PC-3 (cell line): Measurements from ENCODE around the gene MAP3K3. TPM values are rescaled to one million over a fixed set of nuclear protein-coding genes. Genes with fewer than 3 reads are reported as not detected.

Experiments used
- ATAC-seq: fragments of 200-7000 bp; cut with Tn5 transposase; 2 replicates; pipeline ENCODE4 v1.9.1; 2020; ENCODE audit warnings: mild to moderate bottlenecking, moderate library complexity
- BruUV-seq: library from RNA; stranded (reverse); fragments of 400-500 nt; replicated peaks from 2 replicates; lab custom pipeline; 2021; lab: Mats Ljungman, UMichigan
- CTCF ChIA-PET: fragments of 300-600 bp; sonication (Branson Sonifier 250); formaldehyde crosslinking; loops from one replicate; lab custom pipeline; 2022; ENCODE audit warnings: antibody characterized with exemption; lab: Charles Lee
- POLR2A ChIA-PET: fragments of 300-600 bp; sonication (Branson Sonifier 250); formaldehyde crosslinking; loops from one replicate; lab custom pipeline; 2022; ENCODE audit warnings: antibody characterized with exemption; ENCODE audit not compliant: unreplicated experiment; lab: Charles Lee
- DNase-seq: peaks from one replicate; pipeline ENCODE4 v3.0.0-alpha.2; 2015
- H2AFZ ChIP-seq: fragments of 300-600 bp; sonication (generic); 2 replicates; pipeline ENCODE4 v1.6.0; 2016; ENCODE audit warnings: antibody characterized with exemption, low read length
- H3F3A ChIP-seq: fragments of 300-600 bp; sonication (generic); one replicate; pipeline ENCODE4 v1.6.0; 2017; ENCODE audit warnings: antibody characterized with exemption, low read length, control low read depth, mild to moderate bottlenecking; ENCODE audit not compliant: unreplicated experiment
- H3K27ac ChIP-seq: fragments of 300-600 bp; sonication (generic); 2 replicates; pipeline ENCODE4 v1.5.1; 2016; ENCODE audit warnings: mild to moderate bottlenecking, low read length
- H3K27me3 ChIP-seq: fragments of 300-600 bp; sonication (generic); 2 replicates; pipeline ENCODE4 v1.6.1; 2016; ENCODE audit warnings: low read length, mixed read lengths
- H3K36me3 ChIP-seq: fragments of 300-600 bp; sonication (generic); 2 replicates; pipeline ENCODE4 v1.6.1; 2016; ENCODE audit warnings: low read depth, mixed run types, low read length, mixed read lengths
- H3K4me1 ChIP-seq: fragments of 300-600 bp; sonication (generic); 2 replicates; pipeline ENCODE4 v1.5.1; 2016; ENCODE audit warnings: low read length; ENCODE audit not compliant: insufficient read depth
- H3K4me2 ChIP-seq: fragments of 300-600 bp; sonication (generic); 2 replicates; pipeline ENCODE4 v1.6.0; 2016; ENCODE audit warnings: low read length
- H3K4me3 ChIP-seq: fragments of 300-600 bp; sonication (generic); 2 replicates; pipeline ENCODE4 v1.5.1; 2016; ENCODE audit warnings: mild to moderate bottlenecking, low read length, mixed read lengths
- H3K79me2 ChIP-seq: fragments of 300-600 bp; sonication (generic); 2 replicates; pipeline ENCODE4 v1.6.1; 2017; ENCODE audit warnings: low read length, mixed read lengths
- H3K9ac ChIP-seq: fragments of 300-600 bp; sonication (generic); 2 replicates; pipeline ENCODE4 v1.6.0; 2016; ENCODE audit warnings: mild to moderate bottlenecking, low read length
- H3K9me2 ChIP-seq: fragments of 300-600 bp; sonication (generic); replicated peaks from 2 replicates; pipeline ENCODE4 v1.6.1; 2016; ENCODE audit warnings: mixed run types, low read length, mixed read lengths
- H3K9me3 ChIP-seq: fragments of 300-600 bp; sonication (generic); 2 replicates; pipeline ENCODE4 v1.6.1; 2016; ENCODE audit warnings: low read length, mixed read lengths
- H4K20me1 ChIP-seq: fragments of 300-600 bp; sonication (generic); 2 replicates; pipeline ENCODE4 v1.6.1; 2016; ENCODE audit warnings: low read length, mixed read lengths
- EZH2 ChIP-seq: fragments of 300-600 bp; sonication (generic); IDR thresholded peaks from one replicate; pipeline ENCODE4 v1.6.1; 2017; ENCODE audit warnings: antibody characterized with exemption, mild to moderate bottlenecking, low read length; ENCODE audit not compliant: unreplicated experiment
- EZH2phosphoT487 ChIP-seq: fragments of 300-600 bp; sonication (generic); IDR thresholded peaks from 2 replicates; pipeline ENCODE4 v1.6.1; 2018; ENCODE audit warnings: mild to moderate bottlenecking, antibody characterized with exemption, low read length, borderline replicate concordance
- intact Hi-C: fragments of 100-400 bp; cut with micrococcal nuclease; formaldehyde crosslinking; loops from 2 replicates; pipeline ENCODE4 v1.9.0; 2023
- total RNA-seq: library from RNA; depleted of rRNA; stranded (reverse); fragments of >200 nt; gene quantifications from 2 replicates; pipeline ENCODE4 v1.2.3, GENCODE V29; 2014
- TF ChIP-seq, protein P1 (sequence below): fragments of 300-600 bp; sonication (generic); conservative IDR thresholded peaks from 2 replicates; pipeline ENCODE4 v1.5.1; 2017; ENCODE audit warnings: antibody characterized with exemption, low read depth, mild to moderate bottlenecking, low read length

Gene MAP3K3
- total RNA-seq, 1 experiment from 2014 or later: 27.1 TPM

DNA sequence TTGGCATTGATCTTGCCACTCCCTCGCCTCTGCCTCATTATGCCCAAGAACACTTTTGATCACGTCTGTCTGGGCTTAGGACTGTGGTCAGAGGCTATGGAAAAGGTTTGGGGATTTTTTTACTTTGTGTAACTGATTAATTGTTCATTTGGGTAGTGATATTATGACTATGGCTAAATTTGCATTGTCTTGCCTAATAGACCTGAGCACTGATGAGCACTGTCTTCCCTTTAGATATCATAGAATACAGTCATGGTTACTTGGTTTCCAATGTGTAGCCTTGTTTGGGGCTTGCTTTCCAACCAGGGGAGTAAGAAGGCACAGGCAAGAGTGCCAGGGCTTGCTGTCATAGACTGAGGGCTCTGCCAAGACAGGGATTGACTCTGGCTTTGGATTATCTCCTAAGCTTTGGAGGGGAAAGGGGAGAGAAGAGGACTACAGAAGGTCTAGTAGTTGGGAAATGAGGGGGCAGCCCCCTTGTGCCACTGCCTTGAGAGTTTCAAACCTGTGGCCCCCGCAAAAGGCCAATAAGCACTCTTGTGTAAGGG lies 64.0 kb downstream of the MAP3K3 start:
- TF ChIP-seq EZH2phosphoT487 (no peak), EZH2 (no peak)
- TF ChIP-seq, protein P1, sequence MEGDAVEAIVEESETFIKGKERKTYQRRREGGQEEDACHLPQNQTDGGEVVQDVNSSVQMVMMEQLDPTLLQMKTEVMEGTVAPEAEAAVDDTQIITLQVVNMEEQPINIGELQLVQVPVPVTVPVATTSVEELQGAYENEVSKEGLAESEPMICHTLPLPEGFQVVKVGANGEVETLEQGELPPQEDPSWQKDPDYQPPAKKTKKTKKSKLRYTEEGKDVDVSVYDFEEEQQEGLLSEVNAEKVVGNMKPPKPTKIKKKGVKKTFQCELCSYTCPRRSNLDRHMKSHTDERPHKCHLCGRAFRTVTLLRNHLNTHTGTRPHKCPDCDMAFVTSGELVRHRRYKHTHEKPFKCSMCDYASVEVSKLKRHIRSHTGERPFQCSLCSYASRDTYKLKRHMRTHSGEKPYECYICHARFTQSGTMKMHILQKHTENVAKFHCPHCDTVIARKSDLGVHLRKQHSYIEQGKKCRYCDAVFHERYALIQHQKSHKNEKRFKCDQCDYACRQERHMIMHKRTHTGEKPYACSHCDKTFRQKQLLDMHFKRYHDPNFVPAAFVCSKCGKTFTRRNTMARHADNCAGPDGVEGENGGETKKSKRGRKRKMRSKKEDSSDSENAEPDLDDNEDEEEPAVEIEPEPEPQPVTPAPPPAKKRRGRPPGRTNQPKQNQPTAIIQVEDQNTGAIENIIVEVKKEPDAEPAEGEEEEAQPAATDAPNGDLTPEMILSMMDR: no peak
- Histone ChIP-seq H3K4me3 (no peak overlapping the region), H3K36me3 (peaks cover 3% of the 10 kb centered on the region; the same call in 1 of the 2 replicates), H3K4me1 (no peaks in the 10 kb centered on the region), H3K9me2 (no peaks in the 10 kb centered on the region), H3K9me3 (no peaks in the 10 kb centered on the region), H3F3A (no peaks in the 10 kb centered on the region), H4K20me1 (no peaks in the 10 kb centered on the region), H3K9ac (no peak overlapping the region), H3K4me2 (no peak overlapping the region), H3K79me2 (no peaks in the 10 kb centered on the region), H2AFZ (no peak overlapping the region), H3K27ac (no peak overlapping the region), H3K27me3 (no peaks in the 10 kb centered on the region)
- ATAC-seq (no peak), DNase-seq (no peak)
- ChIA-PET POLR2A (no interaction called here), CTCF (interaction anchor here (0.6 kb wide), 1 partner anchor 163 kb away, joined by 3 read pairs; no protein-coding TSS in a partner anchor)
- BruUV-seq: TSS peak; percentile 16
- intact Hi-C loops: no loop called here

DNA sequence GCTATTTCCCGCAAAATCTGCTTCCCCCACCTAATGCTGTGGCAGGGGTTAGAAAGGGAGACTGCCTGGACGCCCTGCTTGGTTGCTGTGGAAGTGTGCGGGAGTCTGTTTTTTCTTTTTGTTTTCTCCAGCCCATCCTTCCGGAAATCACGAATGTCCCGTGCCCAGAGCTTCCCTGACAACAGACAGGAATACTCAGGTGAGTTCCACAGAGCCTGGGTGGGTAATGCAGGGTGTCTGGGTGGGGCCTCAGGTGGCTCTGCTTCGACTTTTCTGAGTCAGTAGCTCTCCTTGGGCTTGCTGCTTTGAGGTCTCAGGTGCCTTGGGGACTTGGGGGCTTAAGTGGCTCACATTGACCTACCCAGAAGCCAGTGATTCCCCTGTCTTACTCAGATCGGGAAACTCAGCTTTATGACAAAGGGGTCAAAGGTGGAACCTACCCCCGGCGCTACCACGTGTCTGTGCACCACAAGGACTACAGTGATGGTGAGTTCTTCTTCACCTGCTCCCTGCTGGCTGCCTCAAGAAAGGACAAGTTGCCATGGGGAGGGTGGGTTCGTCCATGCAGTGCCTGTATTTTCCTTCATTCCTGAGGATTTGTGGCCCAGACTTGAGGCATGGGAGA lies 66.3 kb downstream of the MAP3K3 start:
- no peak for ATAC-seq
- intact Hi-C loops: no loop called here
- Histone ChIP-seq H4K20me1 (no peaks in the 10 kb centered on the region), H3K27me3 (no peaks in the 10 kb centered on the region), H3K27ac (no peak overlapping the region), H3F3A (no peaks in the 10 kb centered on the region), H3K36me3 (peaks cover 8% of the 10 kb centered on the region; the same call in 1 of the 2 replicates), H3K9me3 (no peaks in the 10 kb centered on the region), H2AFZ (no peak overlapping the region), H3K79me2 (no peaks in the 10 kb centered on the region), H3K4me1 (no peaks in the 10 kb centered on the region), H3K9me2 (no peaks in the 10 kb centered on the region), H3K9ac (no peak overlapping the region), H3K4me3 (no peak overlapping the region), H3K4me2 (no peak overlapping the region)
- DNase-seq: no peak
- CTCF ChIA-PET: no interaction called here
- POLR2A ChIA-PET: interaction anchor here (0.6 to 0.7 kb wide), 2 partner anchors 91 to 354 kb away, joined by 3 read pairs; no protein-coding TSS in a partner anchor
- TF ChIP-seq, protein P1: no peak
- TF ChIP-seq EZH2phosphoT487: no peak
- TF ChIP-seq EZH2: no peak
- no TSS peak for BruUV-seq

DNA sequence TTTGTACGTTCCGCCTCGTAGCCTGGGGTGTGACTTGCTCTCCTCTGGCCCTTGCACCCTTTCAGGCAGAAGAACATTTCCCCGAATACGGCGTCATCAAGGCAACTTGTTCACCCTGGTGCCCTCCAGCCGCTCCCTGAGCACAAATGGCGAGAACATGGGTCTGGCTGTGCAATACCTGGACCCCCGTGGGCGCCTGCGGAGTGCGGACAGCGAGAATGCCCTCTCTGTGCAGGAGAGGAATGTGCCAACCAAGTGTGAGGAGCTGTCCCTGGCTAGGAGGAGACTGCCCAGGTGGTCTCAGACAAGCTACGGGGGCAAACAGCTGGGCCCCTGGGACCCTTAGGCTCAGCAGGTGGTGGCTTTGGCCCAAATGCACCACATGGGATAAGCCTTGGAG lies 67.3 kb downstream of the MAP3K3 start:
- no peak overlapping the region for H3K4me3 ChIP-seq
- H3K4me1 ChIP-seq: no peaks in the 10 kb centered on the region
- H3F3A ChIP-seq: no peaks in the 10 kb centered on the region
- H2AFZ ChIP-seq: no peak overlapping the region
- ChIA-PET POLR2A (no interaction called here), CTCF (no interaction called here)
- no peak for TF ChIP-seq EZH2
- TF ChIP-seq, protein P1: no peak
- no peak for TF ChIP-seq EZH2phosphoT487
- H3K79me2 ChIP-seq: no peaks in the 10 kb centered on the region
- no peaks in the 10 kb centered on the region for H3K27me3 ChIP-seq
- no peaks in the 10 kb centered on the region for H3K9me3 ChIP-seq
- no peak for ATAC-seq
- H3K9me2 ChIP-seq: no peaks in the 10 kb centered on the region
- H3K9ac ChIP-seq: no peak overlapping the region
- no peak overlapping the region for H3K27ac ChIP-seq
- intact Hi-C loops: no loop called here
- no TSS peak for BruUV-seq
- no peak overlapping the region for H3K4me2 ChIP-seq
- peaks cover 8% of the 10 kb centered on the region; the same call in 1 of the 2 replicates for H3K36me3 ChIP-seq
- no peaks in the 10 kb centered on the region for H4K20me1 ChIP-seq
- no peak for DNase-seq
